Mesendoderm (in vitro differentiated cells): Measurements from ENCODE around the gene RHAG.
"Not testable (repeated sequence)": the region's sequence is repeated elsewhere in the genome, so short reads cannot be mapped to it uniquely, and the experiment has no call there.

Experiments used
- DNase-seq: peaks from one replicate; pipeline ENCODE4 v3.0.0; 2013
- H2AK5ac ChIP-seq: 2 replicates; pipeline ENCODE4 v1.6.1; 2013; ENCODE audit warnings: low read length, inconsistent platforms
- H2BK120ac ChIP-seq: 2 replicates; pipeline ENCODE4 v1.6.1; 2013; ENCODE audit warnings: low read depth, mild to moderate bottlenecking, low read length, moderate library complexity, mixed read lengths
- H2BK15ac ChIP-seq: replicated peaks from 2 replicates; pipeline ENCODE4 v1.6.1; 2013; ENCODE audit warnings: low read depth, mild to moderate bottlenecking, moderate library complexity
- H2BK5ac ChIP-seq: 2 replicates; pipeline ENCODE4 v1.6.1; 2013; ENCODE audit warnings: low read length, inconsistent platforms
- H3K18ac ChIP-seq: 2 replicates; pipeline ENCODE4 v1.6.1; 2013; ENCODE audit warnings: mild to moderate bottlenecking, low read length, mixed read lengths
- H3K23ac ChIP-seq: one replicate; pipeline ENCODE4 v1.6.1; 2013; ENCODE audit warnings: low read length
- H3K27ac ChIP-seq: 2 replicates; pipeline ENCODE4 v1.5.1; 2013; ENCODE audit warnings: low read depth, mild to moderate bottlenecking, inconsistent platforms, low read length, moderate library complexity
- H3K27me3 ChIP-seq: 2 replicates; pipeline ENCODE4 v1.6.1; 2013; ENCODE audit warnings: low read length, control low read depth, mild to moderate bottlenecking, inconsistent platforms; ENCODE audit not compliant: insufficient read depth, poor library complexity
- H3K36me3 ChIP-seq: 2 replicates; pipeline ENCODE4 v1.6.1; 2013; ENCODE audit warnings: low read length, inconsistent platforms; ENCODE audit not compliant: control insufficient read depth, insufficient read depth
- H3K4ac ChIP-seq: one replicate; pipeline ENCODE4 v1.6.1; 2013; ENCODE audit warnings: low read depth, mild to moderate bottlenecking, low read length, moderate library complexity
- H3K4me1 ChIP-seq: 2 replicates; pipeline ENCODE4 v1.6.1; 2013; ENCODE audit warnings: low read depth, low read length, inconsistent platforms; ENCODE audit not compliant: control insufficient read depth
- H3K4me2 ChIP-seq: 2 replicates; pipeline ENCODE4 v1.6.1; 2013; ENCODE audit warnings: low read length
- H3K4me3 ChIP-seq: 2 replicates; pipeline ENCODE4 v1.5.1; 2013; ENCODE audit warnings: mild to moderate bottlenecking, low read length
- H3K56ac ChIP-seq: one replicate; pipeline ENCODE4 v1.6.1; 2013; ENCODE audit warnings: low read length
- H3K79me1 ChIP-seq: 2 replicates; pipeline ENCODE4 v1.6.1; 2013; ENCODE audit warnings: low read length, inconsistent platforms
- H3K79me2 ChIP-seq: 2 replicates; pipeline ENCODE4 v1.6.1; 2013; ENCODE audit warnings: mild to moderate bottlenecking, low read length; ENCODE audit not compliant: control insufficient read depth, insufficient read depth
- H3K9ac ChIP-seq: 2 replicates; pipeline ENCODE4 v1.6.1; 2013; ENCODE audit warnings: low read length, inconsistent platforms
- H4K5ac ChIP-seq: one replicate; pipeline ENCODE4 v1.6.1; 2013; ENCODE audit warnings: low read length
- H4K8ac ChIP-seq: one replicate; pipeline ENCODE4 v1.6.1; 2013; ENCODE audit warnings: low read depth, mild to moderate bottlenecking, control low read depth, low read length, moderate library complexity
- WGBS: extraction: QIAGEN DNeasy Blood & Tissue Kit; methylation state at CpG from one replicate; pipeline ENCODE4 v1.1.7; 2013; ENCODE audit warnings: low lambda C conversion rate, missing lambda C conversion rate; ENCODE audit not compliant: insufficient coverage; ENCODE audit errors: extremely low coverage; 5-methylcytosine and 5-hydroxymethylcytosine counted together

The RHAG gene

DNA sequence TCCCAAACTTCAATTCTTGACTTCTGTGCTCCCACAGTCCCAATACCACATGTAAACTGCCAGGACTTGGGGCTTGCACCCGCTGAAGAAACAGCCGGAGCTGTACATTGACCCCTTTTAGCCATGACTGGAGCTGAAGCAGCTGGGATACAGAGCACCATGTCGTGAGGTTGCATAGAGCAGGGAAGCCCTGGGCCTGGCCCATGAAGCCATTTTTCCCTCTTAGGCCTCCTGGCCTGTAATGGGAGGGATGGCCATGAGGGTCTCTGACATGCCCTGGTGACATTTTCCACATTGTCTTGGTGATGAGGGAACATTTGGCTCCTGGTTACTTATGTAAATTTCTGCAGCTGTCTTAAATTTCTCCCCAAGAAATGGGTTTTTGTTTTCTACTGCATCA is 9.8 kb downstream of the RHAG start:
- no peak overlapping the region for H4K8ac ChIP-seq
- H2BK15ac ChIP-seq: no peak overlapping the region
- no peak overlapping the region for H3K27ac ChIP-seq
- H3K27me3 ChIP-seq: no peaks in the 10 kb centered on the region
- H3K79me2 ChIP-seq: no peaks in the 10 kb centered on the region
- H3K36me3 ChIP-seq: no peaks in the 10 kb centered on the region
- no peaks in the 10 kb centered on the region for H3K4me1 ChIP-seq
- no peaks in the 10 kb centered on the region for H3K79me1 ChIP-seq
- H2AK5ac ChIP-seq: no peak overlapping the region
- H3K4ac ChIP-seq: no peak overlapping the region
- no peak overlapping the region for H3K4me3 ChIP-seq
- no peak overlapping the region for H2BK120ac ChIP-seq
- no CpG with 5 or more reads among the region's 3 CpGs for WGBS
- no peak overlapping the region for H3K56ac ChIP-seq
- no peak overlapping the region for H3K23ac ChIP-seq
- H4K5ac ChIP-seq: no peak overlapping the region
- no peak overlapping the region for H3K4me2 ChIP-seq
- no peak for DNase-seq
- no peak overlapping the region for H3K9ac ChIP-seq
- no peak overlapping the region for H3K18ac ChIP-seq
- H2BK5ac ChIP-seq: no peak overlapping the region

DNA sequence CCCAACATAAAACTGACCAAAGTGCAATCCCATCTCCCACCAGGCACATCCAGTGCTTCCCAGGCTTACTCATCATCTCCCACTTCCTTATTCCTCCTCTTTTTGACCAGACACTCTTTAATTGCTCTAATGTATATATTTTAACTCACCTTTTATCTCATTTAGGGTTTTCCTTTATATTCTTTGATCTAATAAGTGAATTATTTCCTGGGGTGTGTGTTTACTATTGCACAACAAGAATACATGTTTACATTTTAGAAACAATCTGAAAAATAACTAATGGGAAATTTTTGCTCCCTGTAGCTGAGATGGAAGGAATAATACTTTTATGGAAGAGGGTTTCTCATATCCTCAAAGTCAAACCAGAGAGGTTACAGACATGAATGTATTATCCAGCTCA is 18.4 kb downstream of the RHAG start:
- Histone ChIP-seq H3K79me2 (no peaks in the 10 kb centered on the region), H3K9ac (no peak overlapping the region), H4K8ac (no peak overlapping the region), H2BK5ac (no peak overlapping the region), H3K4me1 (no peaks in the 10 kb centered on the region), H3K27me3 (no peaks in the 10 kb centered on the region), H3K27ac (no peak overlapping the region), H2AK5ac (no peak overlapping the region), H3K23ac (no peak overlapping the region), H3K4me2 (no peak overlapping the region), H3K36me3 (no peaks in the 10 kb centered on the region), H2BK120ac (no peak overlapping the region), H3K79me1 (no peaks in the 10 kb centered on the region), H3K56ac (no peak overlapping the region), H3K4ac (no peak overlapping the region), H2BK15ac (no peak overlapping the region), H4K5ac (no peak overlapping the region), H3K18ac (no peak overlapping the region), H3K4me3 (no peak overlapping the region)
- DNase-seq: no peak

GRCh38 chr6:49614144-49614543 is 22.5 kb downstream of the RHAG start:
- H2BK120ac ChIP-seq, DNase-seq: not testable (repeated sequence)

GRCh38 chr6:49609285-49609684 is 27.4 kb downstream of the RHAG start:
- DNase-seq: no peak
- no peak overlapping the region for H3K4me2 ChIP-seq
- no peak overlapping the region for H4K8ac ChIP-seq
- no peak overlapping the region for H2BK15ac ChIP-seq
- H3K79me2 ChIP-seq: no peaks in the 10 kb centered on the region
- H3K36me3 ChIP-seq: no peaks in the 10 kb centered on the region
- no peaks in the 10 kb centered on the region for H3K79me1 ChIP-seq
- H3K9ac ChIP-seq: no peak overlapping the region
- no peak overlapping the region for H4K5ac ChIP-seq
- whole genome bisulfite sequencing: no CpG with 5 or more reads among the region's 1 CpG
- H3K4ac ChIP-seq: no peak overlapping the region
- no peak overlapping the region for H2BK5ac ChIP-seq
- no peaks in the 10 kb centered on the region for H3K27me3 ChIP-seq
- H2AK5ac ChIP-seq: no peak overlapping the region
- H2BK120ac ChIP-seq: no peak overlapping the region
- H3K23ac ChIP-seq: no peak overlapping the region
- H3K4me1 ChIP-seq: no peaks in the 10 kb centered on the region
- H3K56ac ChIP-seq: no peak overlapping the region
- no peak overlapping the region for H3K27ac ChIP-seq
- no peak overlapping the region for H3K18ac ChIP-seq
- H3K4me3 ChIP-seq: no peak overlapping the region

More at GRCh38 chr6:49614144-49614543, 22.5 kb downstream of the RHAG start:
- H3K18ac ChIP-seq, H3K27ac ChIP-seq, H3K36me3 ChIP-seq, H4K5ac ChIP-seq, H3K79me2 ChIP-seq, H2BK15ac ChIP-seq, H3K23ac ChIP-seq, H3K27me3 ChIP-seq, H3K79me1 ChIP-seq, H3K4ac ChIP-seq, H3K56ac ChIP-seq, H3K4me3 ChIP-seq, H2BK5ac ChIP-seq, H2AK5ac ChIP-seq, H4K8ac ChIP-seq, H3K4me1 ChIP-seq, H3K9ac ChIP-seq, H3K4me2 ChIP-seq: not testable (repeated sequence)
- no CpG with 5 or more reads among the region's 5 CpGs for WGBS

- H3K79me1 ChIP-seq, H3K27me3 ChIP-seq, H3K18ac ChIP-seq, H4K5ac ChIP-seq, H3K4me2 ChIP-seq, H3K79me2 ChIP-seq, H2BK5ac ChIP-seq, H2BK15ac ChIP-seq, H3K4me3 ChIP-seq, H3K4me1 ChIP-seq, H3K56ac ChIP-seq, H3K4ac ChIP-seq, H3K27ac ChIP-seq, H3K9ac ChIP-seq, H3K23ac ChIP-seq, H4K8ac ChIP-seq, H2AK5ac ChIP-seq, H2BK120ac ChIP-seq, H3K36me3 ChIP-seq: not testable (repeated sequence)
- DNase-seq: peak; percentile 13
- no CpG with 5 or more reads among the region's 9 CpGs for WGBS
These were observed 28.4 kb downstream of the RHAG start for GRCh38 chr6:49608275-49608674.

GRCh38 chr6:49607391-49607982 is 29.2 kb downstream of the RHAG start:
- Histone ChIP-seq H3K4me3 (no peak overlapping the region), H3K79me1 (no peaks in the 10 kb centered on the region), H4K8ac (no peak overlapping the region), H2BK15ac (no peak overlapping the region), H2AK5ac (no peak overlapping the region), H3K56ac (no peak overlapping the region), H3K27ac (no peak overlapping the region), H2BK120ac (no peak overlapping the region), H3K23ac (no peak overlapping the region), H3K9ac (no peak overlapping the region), H3K4me2 (no peak overlapping the region), H3K4ac (no peak overlapping the region), H3K18ac (no peak overlapping the region), H3K36me3 (no peaks in the 10 kb centered on the region), H3K79me2 (no peaks in the 10 kb centered on the region), H4K5ac (no peak overlapping the region), H3K27me3 (no peaks in the 10 kb centered on the region), H2BK5ac (no peak overlapping the region), H3K4me1 (no peaks in the 10 kb centered on the region)
- peak; percentile 29 for DNase-seq
